Islet precursor cell (in vitro differentiated cells): ENCODE results near the gene TICAM1.
"Not testable (repeated sequence)": the region's sequence is repeated elsewhere in the genome, so short reads cannot be mapped to it uniquely, and the experiment has no call there.

Source experiments
- DNase-seq: peaks from one replicate; pipeline ENCODE4 v3.0.0-alpha.2; 2018

Gene TICAM1

GRCh38 chr19:4803736-4804695 is 27.5 kb downstream of the TICAM1 start:
- peak; percentile 81 for DNase-seq

DNA sequence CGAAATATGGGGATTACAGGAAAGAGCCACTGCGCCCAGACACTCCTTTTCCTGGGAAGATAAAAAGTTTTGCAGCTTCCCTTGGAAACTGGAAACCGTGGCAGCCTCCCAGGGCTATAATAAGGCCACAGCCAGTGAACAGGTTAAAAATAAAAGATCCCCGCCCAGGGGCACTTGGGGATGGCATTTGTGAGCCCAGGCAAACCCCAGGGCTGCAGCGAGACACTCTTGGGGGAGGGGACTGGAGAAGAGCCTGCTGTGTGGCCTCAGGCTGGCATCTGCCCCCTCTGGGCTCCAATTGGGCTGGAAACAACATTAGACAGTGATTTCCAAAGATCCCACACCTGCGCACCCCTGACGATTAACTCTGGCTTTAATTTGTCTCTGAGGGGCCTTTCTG is 28.8 kb downstream of the TICAM1 start:
- no peak for DNase-seq

- DNase-seq, result no peak
Measured at GRCh38 chr19:4801085-4801619, 30.4 kb downstream of the TICAM1 start.

GRCh38 chr19:4800591-4801081 is 30.9 kb downstream of the TICAM1 start:
- peak; percentile 66 for DNase-seq

DNA sequence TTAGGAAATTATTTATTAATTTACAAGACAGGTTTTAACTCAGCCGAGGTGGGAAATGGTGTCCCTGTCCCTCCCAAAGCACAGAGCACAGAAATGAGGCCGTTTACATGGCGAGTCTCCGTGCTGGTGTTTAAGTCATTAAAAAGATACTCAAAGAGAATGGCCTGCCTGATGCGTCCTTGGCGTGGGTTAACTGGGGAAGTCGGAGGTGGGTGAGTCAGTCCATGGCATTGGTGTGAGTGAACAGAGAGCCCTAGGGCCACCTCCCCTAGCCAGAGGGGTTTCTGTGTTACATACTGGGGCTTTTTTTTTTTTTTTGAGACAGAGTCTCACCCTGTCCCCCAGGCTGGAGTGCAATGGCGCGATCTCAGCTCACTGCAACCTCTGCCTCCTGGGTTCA is 36.1 kb downstream of the TICAM1 start:
- no peak for DNase-seq

DNA sequence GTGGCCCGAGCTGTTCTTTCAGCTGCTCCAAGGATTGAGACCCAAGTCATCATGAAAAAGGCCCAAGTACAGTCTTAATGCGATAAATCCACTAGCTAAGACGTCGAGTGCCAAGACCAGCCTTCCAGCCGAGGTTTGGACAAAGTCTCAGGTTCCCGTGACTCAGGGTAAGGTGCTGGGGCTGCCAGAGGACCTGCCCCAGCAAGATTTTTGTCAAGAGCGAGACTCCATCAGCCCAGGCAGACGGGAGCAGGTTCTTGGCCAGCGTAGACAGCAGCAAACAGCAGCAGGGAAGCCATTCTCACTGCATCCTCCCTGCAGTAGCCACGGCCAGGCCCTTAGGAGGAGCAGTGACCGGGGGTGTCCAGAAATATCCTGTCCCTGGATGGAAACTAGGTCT is 36.5 kb downstream of the TICAM1 start:
- DNase-seq, result no peak

DNA sequence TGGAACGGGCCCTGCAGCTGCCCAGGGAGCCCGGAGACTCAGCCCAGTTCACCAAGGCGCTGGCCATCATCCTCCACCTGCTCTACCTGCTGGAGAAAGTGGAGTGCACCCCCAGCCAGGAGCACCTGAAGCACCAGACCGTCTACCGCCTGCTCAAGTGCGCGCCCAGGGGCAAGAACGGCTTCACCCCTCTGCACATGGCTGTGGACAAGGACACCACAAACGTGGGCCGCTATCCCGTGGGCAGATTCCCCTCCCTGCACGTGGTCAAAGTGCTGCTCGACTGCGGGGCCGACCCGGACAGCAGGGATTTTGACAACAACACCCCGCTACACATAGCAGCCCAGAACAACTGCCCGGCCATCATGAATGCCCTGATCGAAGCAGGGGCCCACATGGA is 38.2 kb downstream of the TICAM1 start:
- DNase-seq, result not testable (repeated sequence)

DNA sequence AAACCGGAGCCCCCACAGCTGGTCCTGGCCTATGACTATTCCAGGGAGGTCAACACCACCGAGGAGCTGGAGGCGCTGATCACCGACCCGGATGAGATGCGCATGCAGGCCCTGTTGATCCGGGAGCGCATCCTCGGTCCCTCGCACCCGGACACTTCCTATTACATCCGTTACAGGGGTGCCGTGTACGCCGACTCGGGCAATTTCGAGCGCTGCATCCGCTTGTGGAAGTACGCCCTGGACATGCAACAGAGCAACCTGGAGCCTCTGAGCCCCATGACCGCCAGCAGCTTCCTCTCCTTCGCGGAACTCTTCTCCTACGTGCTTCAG is 38.7 kb downstream of the TICAM1 start:
- not testable (repeated sequence) for DNase-seq

- DNase-seq, result not testable (repeated sequence)
Measured at GRCh38 chr19:4792019-4792865, 39.3 kb downstream of the TICAM1 start.

DNA sequence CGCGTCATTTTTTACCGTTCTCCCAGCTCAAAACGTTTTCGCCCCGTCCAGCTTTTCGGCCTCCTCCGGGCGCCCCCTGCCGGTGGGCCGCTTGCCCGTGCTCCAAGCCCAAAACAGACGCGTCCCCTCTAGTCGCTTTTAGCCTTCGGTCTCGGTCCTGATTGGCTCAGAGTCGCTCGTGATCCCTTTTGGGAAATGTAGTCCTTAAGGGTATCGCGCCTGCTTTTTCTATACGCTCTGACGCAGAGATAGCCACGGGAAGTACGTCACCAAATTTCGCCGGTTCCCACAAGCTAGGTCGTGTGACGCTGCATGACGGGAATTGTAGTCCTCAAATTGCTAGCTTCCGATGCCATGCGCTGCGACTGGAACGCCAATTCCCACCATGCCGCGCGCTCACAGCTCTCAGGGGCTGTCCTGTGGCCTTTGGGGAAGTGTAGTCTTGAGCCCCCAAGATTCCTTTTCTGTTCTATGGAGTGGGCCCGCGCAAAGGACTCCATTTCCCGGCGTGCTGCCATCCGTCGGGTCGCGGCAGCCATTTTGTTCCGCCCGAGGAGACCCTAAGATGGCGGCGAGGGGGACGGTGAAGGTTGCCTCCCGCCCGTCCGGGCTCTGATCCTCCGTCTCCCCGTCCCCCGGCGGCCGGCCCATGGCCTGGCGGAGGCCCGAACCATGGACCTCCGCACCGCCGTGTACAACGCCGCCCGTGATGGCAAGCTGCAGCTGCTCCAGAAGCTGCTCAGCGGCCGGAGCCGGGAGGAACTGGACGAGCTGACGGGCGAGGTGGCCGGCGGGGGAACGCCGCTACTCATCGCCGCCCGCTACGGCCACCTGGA is 40.1 kb downstream of the TICAM1 start, which contains the start of gene FEM1A:
Gene FEM1A (plus strand): TSS at position 552 of the 836 bp plus-strand sequence. CDS start 121 bp downstream, at position 673.
- peak; percentile 100 for DNase-seq

GRCh38 chr19:4786412-4787016 is 45.0 kb downstream of the TICAM1 start:
- DNase-seq, result not testable (repeated sequence)

GRCh38 chr19:4781801-4782200 is 49.7 kb downstream of the TICAM1 start:
- DNase-seq, result no peak

GRCh38 chr19:4780860-4781259 is 50.7 kb downstream of the TICAM1 start:
- no peak for DNase-seq

GRCh38 chr19:4778124-4778523 is 53.4 kb downstream of the TICAM1 start:
- DNase-seq, result not testable (repeated sequence)

- no peak for DNase-seq
Measured at GRCh38 chr19:4776436-4777211, 54.9 kb downstream of the TICAM1 start.

DNA sequence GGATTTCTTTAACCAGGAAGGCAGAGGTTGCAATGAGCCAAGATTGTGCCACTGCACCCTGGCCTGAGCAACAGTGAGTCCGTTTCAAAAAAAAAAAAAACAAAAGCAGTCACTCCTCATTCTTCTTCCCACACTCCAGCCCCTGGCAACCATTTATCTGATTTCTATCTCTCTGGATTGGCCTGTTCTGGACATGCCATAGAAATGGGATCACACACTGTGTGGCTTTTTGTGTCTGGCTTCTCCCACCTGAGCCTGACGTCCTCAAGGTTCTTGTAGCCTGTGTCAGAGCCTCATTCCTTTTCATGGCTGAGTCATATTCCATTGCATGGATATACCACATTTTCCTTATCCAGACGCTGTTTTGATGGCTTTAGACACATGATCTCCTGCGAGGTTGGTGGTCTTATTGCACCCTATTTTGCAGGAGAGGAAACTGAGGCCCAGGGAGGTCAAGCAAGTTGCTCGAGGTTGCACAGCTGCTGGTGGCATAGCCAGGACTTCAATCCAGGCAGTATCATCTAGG is 55.8 kb downstream of the TICAM1 start:
- DNase-seq, result peak; percentile 70

DNA sequence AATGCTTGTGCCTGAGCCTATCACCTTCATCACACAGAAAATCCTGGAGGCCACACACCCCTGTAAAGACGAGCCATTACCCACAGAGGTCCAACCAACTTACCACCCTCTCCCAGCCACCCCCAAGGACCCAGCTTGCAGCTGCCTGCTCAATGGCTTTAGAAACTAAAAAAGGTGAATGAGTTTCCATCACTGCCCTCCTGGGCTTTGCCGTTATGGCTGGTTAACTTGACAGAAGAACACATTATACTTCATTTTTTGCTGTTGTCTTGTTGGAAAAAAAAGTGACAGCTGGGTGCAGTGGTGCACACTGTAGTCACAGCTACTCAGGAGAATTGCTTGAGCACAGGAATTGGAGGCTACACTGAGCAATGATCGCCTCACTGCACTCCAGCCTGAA is 57.4 kb downstream of the TICAM1 start:
- DNase-seq, result no peak

- DNase-seq, result no peak
Measured at GRCh38 chr19:4773047-4773640, 58.4 kb downstream of the TICAM1 start.

DNA sequence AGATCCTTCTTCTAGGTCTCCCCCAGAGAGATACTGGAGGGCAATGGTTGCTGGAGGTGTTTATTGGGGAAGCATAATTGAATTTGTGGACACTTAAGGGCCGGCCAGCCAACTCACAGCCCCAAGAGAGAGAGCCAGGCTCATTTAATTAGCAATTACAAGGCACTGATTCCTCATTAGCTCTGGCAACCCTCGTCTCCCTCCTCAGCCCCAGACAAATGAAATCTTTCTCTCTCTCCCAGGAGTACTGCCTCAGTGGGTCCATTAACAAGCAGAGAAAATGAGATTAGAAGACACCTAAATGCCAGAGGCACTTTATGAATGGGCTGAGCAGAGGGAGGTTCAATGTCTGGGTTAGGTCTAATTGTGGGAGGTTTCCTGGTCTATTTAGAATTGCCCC is 58.9 kb downstream of the TICAM1 start:
- DNase-seq, result no peak
